GM13977 (cell line): ENCODE results near the gene WASL.

Experiments used
- DNase-seq: peaks from one replicate; pipeline ENCODE4 v3.0.0; 2012; ENCODE audit warnings: low spot score
- CTCF ChIP-seq: IDR thresholded peaks from 2 replicates; pipeline ENCODE4 v1.5.1; 2012; ENCODE audit warnings: mild to moderate bottlenecking, control low read depth; ENCODE audit not compliant: insufficient read depth; ENCODE audit errors: extremely low read depth, missing control alignments
- in situ Hi-C: fragments of 300-500 bp; cut with MboI; formaldehyde crosslinking; loops from one replicate; pipeline ENCODE4 v1.12.0; 2022; ENCODE audit warnings: low sequenced_read_pairs, low pct_unique_long_range_greater_than_20kb, mixed read lengths, inconsistent platforms; ENCODE audit not compliant: unreplicated experiment

WASL gene

GRCh38 chr7:123754271-123754871 lies 5.6 kb upstream of the WASL start:
- TF ChIP-seq CTCF: no peak
- in situ Hi-C loops: no loop called here
- DNase-seq: no peak

DNA sequence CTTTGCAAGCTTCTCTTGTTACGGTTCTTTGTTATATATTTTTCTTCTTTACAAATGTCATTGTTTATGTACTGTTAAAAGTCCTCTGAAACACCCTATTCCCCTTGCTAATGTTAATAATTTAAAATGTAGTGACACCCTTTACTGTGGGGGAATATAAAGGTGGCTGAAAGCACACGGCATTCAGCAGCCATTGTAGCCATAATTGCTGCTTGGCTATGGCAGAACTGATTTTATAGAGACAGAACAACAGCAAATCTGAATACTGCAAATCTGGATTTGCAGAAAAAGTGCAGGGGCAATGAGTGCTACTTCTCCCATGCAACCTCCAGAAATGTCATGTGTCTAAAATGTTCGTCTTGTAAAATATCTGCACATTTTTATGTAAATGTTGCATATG lies 3.7 kb upstream of the WASL start:
- DNase-seq: no peak
- in situ Hi-C loops: no loop called here

DNA sequence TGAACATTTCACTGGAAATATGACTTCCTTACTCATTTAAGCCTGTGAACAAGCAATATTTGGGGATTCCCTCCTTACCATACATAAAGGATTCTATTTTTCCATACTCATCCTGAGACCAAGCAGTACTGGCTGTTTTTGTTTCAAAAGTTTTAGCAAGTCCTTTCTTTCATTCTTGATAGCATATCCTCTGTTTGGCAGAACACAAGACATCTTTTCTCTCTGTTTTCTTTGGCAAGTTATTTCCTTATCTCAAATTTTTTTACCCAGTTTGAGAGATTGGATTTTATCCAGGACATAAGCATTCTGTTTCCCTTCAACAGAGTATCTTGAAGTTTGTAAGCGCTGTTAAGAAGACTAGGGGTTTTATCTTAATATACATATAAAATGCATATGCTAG lies 3.0 kb upstream of the WASL start:
- in situ Hi-C loops: no loop called here
- no peak for DNase-seq

More for the DNA sequence above, 3.7 kb upstream of the WASL start:
- TF ChIP-seq CTCF: no peak

GRCh38 chr7:123750389-123751230 lies 1.8 kb upstream of the WASL start:
- no peak for DNase-seq
- no peak for TF ChIP-seq CTCF
- in situ Hi-C loops: no loop called here

More for the DNA sequence above, 3.0 kb upstream of the WASL start:
- no peak for TF ChIP-seq CTCF

DNA sequence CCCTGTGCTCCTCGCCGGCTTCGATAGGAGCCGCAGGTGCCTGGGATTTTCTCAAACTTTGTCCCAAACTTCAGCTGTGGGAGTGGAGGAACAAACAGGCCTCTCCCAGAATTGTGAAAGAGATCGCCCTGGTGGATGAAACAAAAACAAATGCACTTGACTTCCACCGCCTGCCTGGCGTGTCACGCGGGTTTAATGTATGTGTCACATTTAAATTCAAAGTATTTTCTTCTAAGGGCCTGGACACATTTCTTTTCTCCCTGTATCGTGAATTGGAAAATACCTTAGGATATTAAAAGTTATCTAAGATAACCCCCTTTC lies 694 bp upstream of the WASL start:
- TF ChIP-seq CTCF: no peak
- peak; percentile 45 for DNase-seq
- in situ Hi-C loops: no loop called here

DNA sequence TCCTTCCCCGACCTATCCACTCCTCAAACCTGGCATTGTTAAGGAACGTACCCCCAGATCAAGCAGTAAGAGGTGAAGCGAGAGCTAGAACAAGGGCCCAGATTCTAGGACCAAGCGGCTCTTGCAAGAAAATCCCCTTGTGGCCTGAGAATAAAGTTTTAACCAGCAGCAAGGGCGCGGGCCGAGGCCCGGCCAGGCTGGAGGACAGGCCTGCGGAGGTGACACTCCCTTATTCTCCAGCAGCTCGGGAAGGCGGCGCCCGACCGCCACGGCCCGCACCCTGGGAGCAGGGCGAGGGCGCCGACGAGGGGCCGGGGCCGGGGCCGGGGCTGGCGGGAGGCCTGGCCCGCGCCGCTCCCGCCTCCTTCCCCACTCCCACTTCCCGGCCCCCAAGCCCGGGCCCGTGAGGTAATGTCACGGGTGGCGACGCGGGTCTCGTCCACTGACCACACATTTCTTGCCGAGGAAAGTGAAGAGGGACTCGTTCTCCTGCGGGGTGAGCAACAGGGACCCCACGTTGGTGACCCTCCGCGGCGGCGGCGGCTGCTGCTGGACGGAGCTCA lies 551 bp downstream of the WASL start:
- DNase-seq: peak; percentile 56
- TF ChIP-seq CTCF: no peak
- in situ Hi-C loops: no loop called here
